Prostate gland (tissue), 2 donors: ENCODE data around the gene MAML2. TPM values are rescaled to one million over a fixed set of nuclear protein-coding genes. Genes with fewer than 3 reads are reported as not detected.

Experiments
- DNase-seq: peaks from one replicate; pipeline ENCODE4 v3.0.0-alpha.2; 2019; ENCODE audit warnings: low spot score
- H3K27ac ChIP-seq, 2 donors: fragments of 200-600 bp; sonication (generic); 2 replicates each; pipeline ENCODE4 v1.5.1; 2017 to 2019
- H3K27me3 ChIP-seq: fragments of 200-600 bp; sonication (generic); replicated peaks from 2 replicates; pipeline ENCODE4 v1.5.1; 2019; ENCODE audit not compliant: insufficient read depth
- H3K36me3 ChIP-seq, 2 donors: fragments of 200-600 bp; sonication (generic); 1 replicate in 1 of 2; 2 replicates in 1 of 2; pipeline versions ENCODE4 v1.5.1 to v1.8.1; 2017 to 2019
- H3K4me1 ChIP-seq: fragments of 200-600 bp; sonication (generic); replicated peaks from 2 replicates; pipeline ENCODE4 v1.5.1; 2019
- H3K4me3 ChIP-seq, 2 donors: fragments of 200-600 bp; sonication (generic); 2 replicates each; pipeline ENCODE4 v1.5.1; 2017 to 2019
- H3K9me3 ChIP-seq: fragments of 200-600 bp; sonication (generic); 2 replicates; pipeline ENCODE4 v1.5.1; 2017
- POLR2A ChIP-seq: fragments of 450-650 bp; IDR thresholded peaks from one replicate; pipeline ENCODE4 v1.6.1; 2016; ENCODE audit warnings: antibody characterized with exemption, mild to moderate bottlenecking
- POLR2AphosphoS5 ChIP-seq: sonication (generic); formaldehyde crosslinking; IDR thresholded peaks from one replicate; pipeline ENCODE4 v1.6.1; 2017; ENCODE audit warnings: antibody characterized with exemption
- WGBS: methylation state at CpG from one replicate; pipeline ENCODE4 v1.1.5; 2018; 5-methylcytosine and 5-hydroxymethylcytosine counted together
- intact Hi-C: fragments of 100-400 bp; cut with DNase I; formaldehyde crosslinking; loops from one replicate; pipeline ENCODE4 v1.14.2; 2022
- total RNA-seq, 2 donors: library from RNA; depleted of rRNA; stranded (reverse); fragments of >200 nt; gene quantifications; one replicate each; pipeline ENCODE4 v1.1.0, GENCODE V29; 2016
- TF ChIP-seq, protein P1 (sequence below), 4 experiments: fragments of 200-600 bp in 2 of 4; fragments of 450-650 bp in 2 of 4; sonication (generic) in 2 of 4; IDR thresholded peaks; 1 replicate in 3 of 4; 2 replicates in 1 of 4; pipeline ENCODE4 v1.5.1; 2016 to 2019; ENCODE audit warnings: antibody characterized with exemption in 4 of 4, mild to moderate bottlenecking in 2 of 4, moderate library complexity in 2 of 4

MAML2 gene
- total RNA-seq, 2 donors from 2014 or later, result 28.9 to 30.4 TPM

DNA sequence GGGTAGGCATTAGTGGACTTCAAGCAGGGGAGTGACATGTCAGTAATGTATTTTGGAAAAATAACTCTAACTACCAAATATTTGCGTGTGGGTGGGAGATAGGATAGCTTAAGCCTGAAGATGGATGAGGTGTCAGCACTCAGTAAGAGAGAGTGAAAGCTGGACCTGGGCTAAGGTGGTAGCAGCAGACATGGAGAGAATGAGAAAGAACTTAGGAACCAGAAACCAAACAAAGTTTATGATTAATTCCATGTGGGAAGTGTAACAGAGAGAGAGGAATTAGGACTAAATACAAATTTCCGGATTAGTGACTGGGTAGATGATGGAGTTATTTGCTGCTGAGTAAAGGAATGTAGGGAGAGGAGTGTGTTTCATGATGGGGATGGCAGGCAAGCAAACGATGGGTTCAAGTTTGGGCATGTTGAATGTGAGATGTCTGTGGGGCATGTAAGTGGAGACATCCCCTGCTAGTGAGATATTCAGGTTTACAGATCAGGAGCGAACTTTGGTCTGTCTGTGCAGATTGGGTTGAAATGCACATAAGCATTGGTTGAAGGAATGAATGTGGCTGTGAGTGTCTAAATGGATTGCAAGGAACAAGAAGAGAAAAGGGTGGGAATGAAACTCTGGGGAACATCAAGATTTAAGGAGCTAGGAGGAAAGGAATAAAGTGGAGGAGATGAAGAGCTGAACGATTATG, 233.5 kb downstream of the MAML2 start:
- no peaks in the 10 kb centered on the region for H3K9me3 ChIP-seq
- no peaks in the 10 kb centered on the region for H3K27me3 ChIP-seq
- intact Hi-C loops, result no loop called here
- H3K27ac ChIP-seq, result no peak overlapping the region
- DNase-seq, result no peak
- H3K4me3 ChIP-seq, result no peak overlapping the region
- WGBS, result 68% methylated on average over 5 of the region's 5 CpGs
- TF ChIP-seq POLR2AphosphoS5, result no peak
- no peak for TF ChIP-seq POLR2A
- TF ChIP-seq, protein P1, sequence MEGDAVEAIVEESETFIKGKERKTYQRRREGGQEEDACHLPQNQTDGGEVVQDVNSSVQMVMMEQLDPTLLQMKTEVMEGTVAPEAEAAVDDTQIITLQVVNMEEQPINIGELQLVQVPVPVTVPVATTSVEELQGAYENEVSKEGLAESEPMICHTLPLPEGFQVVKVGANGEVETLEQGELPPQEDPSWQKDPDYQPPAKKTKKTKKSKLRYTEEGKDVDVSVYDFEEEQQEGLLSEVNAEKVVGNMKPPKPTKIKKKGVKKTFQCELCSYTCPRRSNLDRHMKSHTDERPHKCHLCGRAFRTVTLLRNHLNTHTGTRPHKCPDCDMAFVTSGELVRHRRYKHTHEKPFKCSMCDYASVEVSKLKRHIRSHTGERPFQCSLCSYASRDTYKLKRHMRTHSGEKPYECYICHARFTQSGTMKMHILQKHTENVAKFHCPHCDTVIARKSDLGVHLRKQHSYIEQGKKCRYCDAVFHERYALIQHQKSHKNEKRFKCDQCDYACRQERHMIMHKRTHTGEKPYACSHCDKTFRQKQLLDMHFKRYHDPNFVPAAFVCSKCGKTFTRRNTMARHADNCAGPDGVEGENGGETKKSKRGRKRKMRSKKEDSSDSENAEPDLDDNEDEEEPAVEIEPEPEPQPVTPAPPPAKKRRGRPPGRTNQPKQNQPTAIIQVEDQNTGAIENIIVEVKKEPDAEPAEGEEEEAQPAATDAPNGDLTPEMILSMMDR (IDR thresholded peaks at IDR 0.05), result no peak
- no peaks in the 10 kb centered on the region for H3K36me3 ChIP-seq
- H3K4me1 ChIP-seq, result no peaks in the 10 kb centered on the region

DNA sequence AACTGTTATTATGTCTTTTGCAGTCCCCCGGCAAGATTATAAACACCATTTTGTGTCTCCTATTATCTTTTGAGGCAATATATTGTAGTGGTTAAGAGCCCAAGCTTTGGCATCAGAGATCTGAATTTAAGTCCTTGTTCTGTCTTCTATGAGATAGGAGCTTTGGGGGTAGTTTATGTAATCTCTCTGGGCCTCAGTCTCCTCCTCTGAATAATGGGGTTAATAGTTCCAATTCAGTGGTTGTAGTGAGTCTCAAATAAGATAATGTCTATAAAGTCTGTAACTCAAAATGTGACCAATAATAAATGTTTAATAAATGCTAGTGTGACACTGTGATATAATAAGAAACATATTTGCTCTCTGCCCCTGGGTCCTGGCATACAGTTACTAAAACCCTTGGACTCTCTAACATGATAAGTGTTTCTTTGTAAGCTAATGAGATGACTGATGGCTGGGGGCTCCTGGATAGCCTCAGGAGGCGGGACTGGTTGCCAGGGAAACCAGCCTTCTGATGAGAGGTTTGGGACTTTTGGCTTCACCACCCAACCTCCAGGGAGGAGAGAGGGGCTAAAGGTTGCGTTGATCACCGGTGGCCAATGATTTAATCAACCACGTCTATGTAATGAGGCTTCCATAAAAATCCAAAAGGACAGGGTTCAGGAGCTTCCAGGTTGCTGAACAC, 235.7 kb downstream of the MAML2 start:
- intact Hi-C loops, result no loop called here
- WGBS, result 92% methylated on average over 5 of the region's 5 CpGs
- no peaks in the 10 kb centered on the region for H3K4me1 ChIP-seq
- TF ChIP-seq, protein P1 (IDR thresholded peaks at IDR 0.05), result no peak
- TF ChIP-seq POLR2A (no peak), POLR2AphosphoS5 (no peak)
- no peaks in the 10 kb centered on the region for H3K9me3 ChIP-seq
- H3K27me3 ChIP-seq, result no peaks in the 10 kb centered on the region
- DNase-seq, result no peak
- no peak overlapping the region for H3K27ac ChIP-seq
- H3K36me3 ChIP-seq, result no peaks in the 10 kb centered on the region
- no peak overlapping the region for H3K4me3 ChIP-seq

DNA sequence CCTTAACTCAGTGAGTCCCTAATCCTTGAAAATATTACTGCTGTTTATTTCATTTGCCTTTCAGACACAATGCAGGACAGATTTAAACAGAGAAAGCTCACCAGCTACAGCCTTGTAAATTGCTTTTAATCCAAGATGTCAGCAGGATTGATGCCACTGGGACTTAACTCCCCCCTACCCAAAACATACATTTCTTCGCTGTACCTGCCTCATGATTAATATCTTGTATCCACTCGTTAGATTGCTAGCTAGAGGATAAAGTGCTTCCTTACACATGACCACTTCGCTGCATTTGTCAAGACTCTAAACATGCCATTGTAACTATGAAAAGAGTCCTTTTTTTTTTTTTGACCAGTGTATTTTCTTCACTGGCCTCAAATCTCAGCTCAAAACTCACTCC, 236.3 kb downstream of the MAML2 start:
- WGBS, result 63% methylated on average over 3 of the region's 3 CpGs
- Histone ChIP-seq H3K4me3 (no peak overlapping the region), H3K4me1 (no peaks in the 10 kb centered on the region), H3K9me3 (no peaks in the 10 kb centered on the region), H3K36me3 (no peaks in the 10 kb centered on the region), H3K27me3 (no peaks in the 10 kb centered on the region), H3K27ac (no peak overlapping the region)
- DNase-seq, result no peak
- TF ChIP-seq, protein P1 (IDR thresholded peaks at IDR 0.05), result no peak
- TF ChIP-seq POLR2A (no peak), POLR2AphosphoS5 (no peak)
- intact Hi-C loops, result no loop called here

DNA sequence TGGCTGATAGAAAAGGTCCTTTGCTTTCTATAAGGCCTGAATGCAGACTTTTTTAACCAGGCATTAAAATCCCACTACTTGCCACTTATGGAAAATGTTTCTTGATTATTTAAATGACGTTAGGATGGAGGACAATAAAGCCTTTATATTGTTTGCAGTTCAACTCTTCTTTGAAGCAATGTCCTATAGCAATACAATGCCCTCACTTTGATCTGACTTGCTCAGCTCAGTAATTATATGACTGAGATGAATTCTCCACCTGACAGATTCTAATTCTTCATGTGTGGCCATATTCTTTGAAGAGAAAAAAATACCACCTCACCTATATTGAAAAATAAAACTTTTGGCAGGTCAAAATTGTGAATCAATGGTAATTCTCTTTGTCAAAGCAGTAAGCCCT, 237.1 kb downstream of the MAML2 start:
- Histone ChIP-seq H3K9me3 (no peaks in the 10 kb centered on the region), H3K27ac (no peak overlapping the region), H3K4me1 (no peaks in the 10 kb centered on the region), H3K36me3 (no peaks in the 10 kb centered on the region), H3K27me3 (no peaks in the 10 kb centered on the region), H3K4me3 (no peak overlapping the region)
- intact Hi-C loops, result no loop called here
- TF ChIP-seq POLR2AphosphoS5 (no peak), POLR2A (no peak)
- TF ChIP-seq, protein P1 (IDR thresholded peaks at IDR 0.05), result no peak
- no peak for DNase-seq
- 30% methylated on average over 1 of the region's 1 CpG for whole genome bisulfite sequencing
